ENCODE results near the gene DYRK1B. TPM values are rescaled to one million over a fixed set of nuclear protein-coding genes. Genes with fewer than 3 reads are reported as not detected.
"Not testable (repeated sequence)": the region's sequence is repeated elsewhere in the genome, so short reads cannot be mapped to it uniquely, and the experiment has no call there.

The DYRK1B gene
- total RNA-seq, result 9.1 and 9.8 TPM in 2 replicates

GRCh38 chr19:39833464-39834286 is at the start of gene DYRK1B:
TSS of gene DYRK1B (minus strand) at chr19:39834162. CDS start at chr19:39831867, 2,295 bp downstream.
- intact Hi-C loops (cut with micrococcal nuclease), result loop anchor here (1.0 to 5.0 kb wide), 9 partner anchors 9 to 609 kb away; partner anchors contain the start of genes AKT2, FBL, MAP3K10 and PSMC4

- intact Hi-C loops (cut with micrococcal nuclease), result not testable (repeated sequence)
Observed at GRCh38 chr19:39882645-39883044, 48.7 kb upstream of the DYRK1B start.

GRCh38 chr19:39881495-39882110 is 47.6 kb upstream of the DYRK1B start:
- intact Hi-C loops (cut with micrococcal nuclease), result loop anchor here (2.0 kb wide), 1 partner anchor 89 kb away; the partner anchor contains the start of gene PSMC4

- intact Hi-C loops (cut with micrococcal nuclease), result loop anchor here (2.0 kb wide), 1 partner anchor 91 kb away; the partner anchor contains the start of gene PSMC4
Observed at GRCh38 chr19:39880241-39880640, 46.3 kb upstream of the DYRK1B start.

- intact Hi-C loops (cut with micrococcal nuclease), result loop anchor here (2.0 kb wide), 1 partner anchor 91 kb away; the partner anchor contains the start of gene PSMC4
Observed at GRCh38 chr19:39879796-39880195, 45.8 kb upstream of the DYRK1B start.

- intact Hi-C loops (cut with micrococcal nuclease), result not testable (repeated sequence)
Observed at GRCh38 chr19:39878866-39879265, 44.9 kb upstream of the DYRK1B start.

GRCh38 chr19:39878398-39878797 is 44.4 kb upstream of the DYRK1B start:
- intact Hi-C loops (cut with micrococcal nuclease), result no loop called here

GRCh38 chr19:39877982-39878381 is 44.0 kb upstream of the DYRK1B start:
- intact Hi-C loops (cut with micrococcal nuclease), result not testable (repeated sequence)

GRCh38 chr19:39877488-39877887 is 43.5 kb upstream of the DYRK1B start:
- intact Hi-C loops (cut with micrococcal nuclease), result not testable (repeated sequence)

- intact Hi-C loops (cut with micrococcal nuclease), result not testable (repeated sequence)
Observed at GRCh38 chr19:39876486-39876885, 42.5 kb upstream of the DYRK1B start.

GRCh38 chr19:39875401-39875864 is 41.5 kb upstream of the DYRK1B start:
- intact Hi-C loops (cut with micrococcal nuclease), result not testable (repeated sequence)

GRCh38 chr19:39874404-39874803 is 40.4 kb upstream of the DYRK1B start:
- intact Hi-C loops (cut with micrococcal nuclease), result no loop called here

GRCh38 chr19:39873385-39873784 is 39.4 kb upstream of the DYRK1B start:
- intact Hi-C loops (cut with micrococcal nuclease), result no loop called here

GRCh38 chr19:39871886-39872866 is 38.2 kb upstream of the DYRK1B start:
- intact Hi-C loops (cut with micrococcal nuclease), result no loop called here

- intact Hi-C loops (cut with micrococcal nuclease), result no loop called here
Observed at GRCh38 chr19:39871362-39871761, 37.4 kb upstream of the DYRK1B start.

GRCh38 chr19:39870171-39870971 is 36.4 kb upstream of the DYRK1B start:
- intact Hi-C loops (cut with micrococcal nuclease), result no loop called here

GRCh38 chr19:39867952-39868351 is 34.0 kb upstream of the DYRK1B start:
- intact Hi-C loops (cut with micrococcal nuclease), result no loop called here

GRCh38 chr19:39867133-39867532 is 33.2 kb upstream of the DYRK1B start:
- intact Hi-C loops (cut with micrococcal nuclease), result no loop called here

GRCh38 chr19:39865953-39866352 is 32.0 kb upstream of the DYRK1B start:
- intact Hi-C loops (cut with micrococcal nuclease), result no loop called here

- intact Hi-C loops (cut with micrococcal nuclease), result no loop called here
Observed at GRCh38 chr19:39865186-39865585, 31.2 kb upstream of the DYRK1B start.
